SK-N-SH (cell line): Measurements from ENCODE around the gene MPPED2.

Experiments used
- CTCF ChIP-seq: fragments of 200-600 bp; sonication (generic); IDR thresholded peaks from 2 replicates; pipeline ENCODE4 v1.6.1; 2017; ENCODE audit warnings: antibody characterized with exemption, mild to moderate bottlenecking, moderate library complexity
- GABPA ChIP-seq: IDR thresholded peaks from 2 replicates; pipeline ENCODE4 v1.4.0; 2012; ENCODE audit warnings: low read depth, mild to moderate bottlenecking
- JUND ChIP-seq: IDR thresholded peaks from 2 replicates; pipeline ENCODE4 v1.4.0; 2012
- MXI1 ChIP-seq: IDR thresholded peaks from 2 replicates; pipeline ENCODE4 v1.6.1; 2012; ENCODE audit warnings: mild to moderate bottlenecking, low read depth, low read length, improper control_type of control experiment
- NFIC ChIP-seq: IDR thresholded peaks from 2 replicates; pipeline ENCODE4 v1.4.0; 2012; ENCODE audit warnings: borderline replicate concordance
- NRF1 ChIP-seq: IDR thresholded peaks from 2 replicates; pipeline ENCODE4 v1.6.1; 2012; ENCODE audit warnings: low read depth, mild to moderate bottlenecking, low read length
- PBX3 ChIP-seq: IDR thresholded peaks from 2 replicates; pipeline ENCODE4; 2012
- RAD21 ChIP-seq: IDR thresholded peaks from 2 replicates; pipeline ENCODE4 v1.6.1; 2012; ENCODE audit warnings: mild to moderate bottlenecking, low read length
- RCOR1 ChIP-seq: fragments of 150-350 bp; IDR thresholded peaks from 2 replicates; pipeline ENCODE4 v1.6.1; 2017; ENCODE audit warnings: antibody characterized with exemption, low read length
- REST ChIP-seq: IDR thresholded peaks from 2 replicates; pipeline ENCODE4 v1.6.1; 2012; ENCODE audit warnings: mild to moderate bottlenecking, low read depth, low read length, moderate library complexity
- SIN3A ChIP-seq: IDR thresholded peaks from 2 replicates; pipeline ENCODE4 v1.6.1; 2012; ENCODE audit warnings: low read depth, mild to moderate bottlenecking, low read length, moderate library complexity, borderline replicate concordance
- TCF12 ChIP-seq: IDR thresholded peaks from 2 replicates; pipeline ENCODE4 v1.4.0; 2012
- YY1 ChIP-seq: IDR thresholded peaks from 2 replicates; pipeline ENCODE4 v1.4.0; 2012; ENCODE audit warnings: low read depth, mild to moderate bottlenecking
- TF ChIP-seq, protein P1 (sequence below): fragments of 150-350 bp; IDR thresholded peaks from 2 replicates; pipeline ENCODE4 v1.6.1; 2017; ENCODE audit warnings: antibody characterized with exemption, low read length, low read depth, borderline replicate concordance

DNA sequence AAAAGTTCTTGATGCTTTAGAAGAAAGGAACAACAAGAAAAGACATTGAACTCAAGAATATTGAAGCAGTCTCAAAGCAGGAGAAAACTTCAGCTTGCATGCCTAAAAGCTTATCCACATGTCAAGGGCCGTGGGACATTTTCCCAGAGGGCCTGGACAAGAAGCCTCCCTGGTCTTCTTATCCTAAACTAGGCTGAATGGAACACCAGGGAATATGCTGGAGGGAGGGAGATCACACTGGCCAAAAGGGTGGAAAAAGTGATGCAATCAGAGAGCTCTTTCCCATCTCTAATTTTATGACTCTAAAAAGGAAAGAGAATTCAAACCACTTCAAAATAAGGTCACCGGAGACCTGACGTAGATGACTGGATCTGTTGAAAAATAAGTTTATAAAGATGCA lies 107.2 kb downstream of the MPPED2 start:
- TF ChIP-seq RAD21 (no peak), CTCF (no peak), REST (no peak), NRF1 (no peak), GABPA (no peak), JUND (no peak), PBX3 (no peak), NFIC (no peak), TCF12 (no peak), RCOR1 (no peak), SIN3A (no peak), MXI1 (no peak), YY1 (no peak)
- TF ChIP-seq, protein P1, sequence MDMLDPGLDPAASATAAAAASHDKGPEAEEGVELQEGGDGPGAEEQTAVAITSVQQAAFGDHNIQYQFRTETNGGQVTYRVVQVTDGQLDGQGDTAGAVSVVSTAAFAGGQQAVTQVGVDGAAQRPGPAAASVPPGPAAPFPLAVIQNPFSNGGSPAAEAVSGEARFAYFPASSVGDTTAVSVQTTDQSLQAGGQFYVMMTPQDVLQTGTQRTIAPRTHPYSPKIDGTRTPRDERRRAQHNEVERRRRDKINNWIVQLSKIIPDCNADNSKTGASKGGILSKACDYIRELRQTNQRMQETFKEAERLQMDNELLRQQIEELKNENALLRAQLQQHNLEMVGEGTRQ: no peak
